OCI-LY3 (cell line): ENCODE results near the gene ACAP2.

Source experiments
- H2AFZ ChIP-seq: fragments of 200-600, 300-600 bp; shearing (Covaris generic); 2 replicates; pipeline ENCODE4 v1.6.0; 2014; ENCODE audit warnings: antibody characterized with exemption, low read depth, low read length
- H3K27ac ChIP-seq: fragments of 200-600, 300-600 bp; sonication (generic); 2 replicates; pipeline ENCODE4 v1.5.1; 2014; ENCODE audit warnings: mild to moderate bottlenecking, low read length, moderate library complexity, mixed read lengths
- H3K27me3 ChIP-seq: fragments of 200-600, 300-600 bp; sonication (generic); 2 replicates; pipeline ENCODE4 v1.6.1; 2014; ENCODE audit warnings: low read depth, low read length, mixed read lengths
- H3K36me3 ChIP-seq: fragments of 200-600, 300-600 bp; sonication (generic); replicated peaks from 2 replicates; pipeline ENCODE3; 2014; ENCODE audit warnings: low read depth, low read length, mixed read lengths
- H3K4me1 ChIP-seq: fragments of 300-600, 200-600 bp; sonication (generic); 2 replicates; pipeline ENCODE4 v1.6.1; 2014; ENCODE audit warnings: low read length, mixed read lengths
- H3K4me2 ChIP-seq: fragments of 200-600, 300-600 bp; sonication (generic); 2 replicates; pipeline ENCODE4 v1.6.1; 2014; ENCODE audit warnings: low read length, mixed read lengths
- H3K4me3 ChIP-seq: fragments of 300-600, 200-600 bp; sonication (generic); 2 replicates; pipeline ENCODE4 v1.5.1; 2014; ENCODE audit warnings: antibody characterized with exemption, mild to moderate bottlenecking, low read length, moderate library complexity
- H3K79me2 ChIP-seq: fragments of 300-600, 200-600 bp; shearing (Covaris generic); 2 replicates; pipeline ENCODE4 v1.6.1; 2014; ENCODE audit warnings: mild to moderate bottlenecking, low read length, mixed read lengths
- H3K9ac ChIP-seq: fragments of 300-600, 200-600 bp; shearing (Covaris generic); 2 replicates; pipeline ENCODE4 v1.6.0; 2014; ENCODE audit warnings: mild to moderate bottlenecking, low read length, moderate library complexity
- H3K9me3 ChIP-seq: fragments of 200-600, 300-600 bp; shearing (Covaris generic); 2 replicates; pipeline ENCODE4 v1.6.1; 2014; ENCODE audit warnings: low read length, mixed read lengths; ENCODE audit not compliant: insufficient read depth
- H4K20me1 ChIP-seq: fragments of 200-600, 300-600 bp; sonication (generic); 2 replicates; pipeline ENCODE4 v1.6.1; 2016; ENCODE audit warnings: low read length, mixed read lengths; ENCODE audit not compliant: insufficient read depth
- EZH2phosphoT487 ChIP-seq: fragments of 200-600 bp; shearing (Covaris generic); IDR thresholded peaks from 2 replicates; pipeline ENCODE4 v1.6.1; 2018; ENCODE audit warnings: antibody characterized with exemption, mixed run types, low read depth
- TF ChIP-seq, protein P1 (sequence below): fragments of 200-600, 300-600 bp; sonication (generic); IDR thresholded peaks from 2 replicates; pipeline ENCODE4 v1.5.1; 2014; ENCODE audit warnings: antibody characterized with exemption, low read length, low read depth

Gene ACAP2

DNA sequence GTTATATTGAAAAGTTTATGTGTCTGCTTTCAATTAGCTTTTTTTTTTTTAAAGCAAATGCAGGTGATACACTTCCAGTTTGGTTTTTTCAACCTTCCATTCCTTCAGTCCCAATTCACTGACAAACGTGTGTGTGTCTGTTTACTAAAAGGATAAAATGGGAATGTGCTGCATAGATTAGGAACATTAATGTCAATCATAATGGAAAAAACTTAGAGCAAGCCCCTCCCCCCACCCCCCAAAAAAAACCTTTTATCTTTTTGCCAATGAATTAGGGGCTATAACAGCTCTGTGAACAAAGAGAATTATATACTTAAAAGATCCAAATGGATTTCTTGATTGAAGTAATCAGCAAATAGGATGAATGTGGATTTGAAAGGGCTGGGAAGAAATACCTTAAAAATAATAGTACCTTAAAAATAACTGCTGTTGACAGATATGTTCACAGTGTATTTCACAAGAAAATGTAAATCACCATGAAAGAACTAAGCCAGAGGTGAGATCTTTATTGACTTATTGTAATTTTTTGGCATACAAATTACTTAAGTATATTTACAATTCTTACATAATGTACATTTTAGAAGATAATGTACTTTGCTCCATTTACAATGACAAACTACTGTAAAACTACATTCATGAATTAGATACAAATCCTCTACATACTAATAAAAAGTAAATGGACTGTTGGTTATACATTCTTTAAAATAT lies 168.4 kb downstream of the ACAP2 start:
- Histone ChIP-seq H3K27ac (no peak overlapping the region), H3K9ac (no peak overlapping the region), H3K36me3 (no peaks in the 10 kb centered on the region), H4K20me1 (peaks cover 7% of the 10 kb centered on the region), H3K4me3 (no peak overlapping the region), H3K27me3 (no peaks in the 10 kb centered on the region), H3K79me2 (peaks cover 12% of the 10 kb centered on the region), H3K4me2 (no peak overlapping the region), H3K9me3 (no peaks in the 10 kb centered on the region), H2AFZ (no peak overlapping the region), H3K4me1 (peaks cover 12% of the 10 kb centered on the region)
- TF ChIP-seq EZH2phosphoT487, result no peak
- TF ChIP-seq, protein P1, sequence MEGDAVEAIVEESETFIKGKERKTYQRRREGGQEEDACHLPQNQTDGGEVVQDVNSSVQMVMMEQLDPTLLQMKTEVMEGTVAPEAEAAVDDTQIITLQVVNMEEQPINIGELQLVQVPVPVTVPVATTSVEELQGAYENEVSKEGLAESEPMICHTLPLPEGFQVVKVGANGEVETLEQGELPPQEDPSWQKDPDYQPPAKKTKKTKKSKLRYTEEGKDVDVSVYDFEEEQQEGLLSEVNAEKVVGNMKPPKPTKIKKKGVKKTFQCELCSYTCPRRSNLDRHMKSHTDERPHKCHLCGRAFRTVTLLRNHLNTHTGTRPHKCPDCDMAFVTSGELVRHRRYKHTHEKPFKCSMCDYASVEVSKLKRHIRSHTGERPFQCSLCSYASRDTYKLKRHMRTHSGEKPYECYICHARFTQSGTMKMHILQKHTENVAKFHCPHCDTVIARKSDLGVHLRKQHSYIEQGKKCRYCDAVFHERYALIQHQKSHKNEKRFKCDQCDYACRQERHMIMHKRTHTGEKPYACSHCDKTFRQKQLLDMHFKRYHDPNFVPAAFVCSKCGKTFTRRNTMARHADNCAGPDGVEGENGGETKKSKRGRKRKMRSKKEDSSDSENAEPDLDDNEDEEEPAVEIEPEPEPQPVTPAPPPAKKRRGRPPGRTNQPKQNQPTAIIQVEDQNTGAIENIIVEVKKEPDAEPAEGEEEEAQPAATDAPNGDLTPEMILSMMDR, result no peak

DNA sequence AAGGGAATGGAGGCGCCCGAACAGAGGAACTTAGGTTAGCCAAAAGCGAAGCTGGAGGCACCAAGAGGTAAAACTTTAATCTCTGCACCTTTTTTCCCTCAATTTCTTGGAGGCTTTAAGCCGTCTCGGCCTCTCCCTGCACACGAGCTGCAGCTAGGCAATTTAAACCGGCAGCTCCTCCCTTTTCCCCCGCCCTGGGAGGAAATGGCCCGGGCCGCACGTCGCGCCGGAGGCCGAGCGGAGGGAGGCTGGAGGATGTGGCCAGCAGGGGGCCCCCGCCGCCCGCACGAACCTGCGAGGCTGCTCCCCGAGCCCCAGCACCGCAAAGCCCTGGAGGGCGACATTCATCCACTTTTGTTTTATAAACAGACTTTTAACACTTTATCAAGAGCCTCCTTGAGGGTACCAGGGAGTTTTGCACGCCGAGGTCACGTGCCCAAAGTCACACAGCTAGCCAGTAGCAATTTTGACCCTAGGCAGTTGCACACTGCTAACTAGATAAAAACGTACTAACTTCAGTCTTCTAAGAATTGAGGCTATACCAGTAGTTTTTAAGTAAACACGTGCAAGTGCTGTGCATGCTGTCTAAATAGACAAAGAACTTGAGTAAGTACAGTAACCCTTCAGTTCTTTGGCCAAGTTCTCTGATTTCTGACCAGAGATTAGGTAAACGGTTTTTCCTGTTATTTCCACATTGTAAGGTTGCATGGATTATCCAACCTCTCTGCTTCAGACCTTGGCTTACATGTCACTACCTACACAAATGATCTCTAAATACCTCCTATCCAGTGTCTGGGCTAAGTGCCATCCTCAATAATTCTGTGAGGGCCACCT lies 171.2 kb downstream of the ACAP2 start:
- no peak for TF ChIP-seq EZH2phosphoT487
- TF ChIP-seq, protein P1, result peak; percentile 97
- no peaks in the 10 kb centered on the region for H3K36me3 ChIP-seq
- H2AFZ ChIP-seq, result peak overlapping the region; percentile 95
- no peaks in the 10 kb centered on the region for H3K27me3 ChIP-seq
- H3K27ac ChIP-seq, result peak overlapping the region; percentile 65
- peaks cover 29% of the 10 kb centered on the region for H3K79me2 ChIP-seq
- peaks cover 13% of the 10 kb centered on the region for H4K20me1 ChIP-seq
- peaks cover 23% of the 10 kb centered on the region for H3K4me1 ChIP-seq
- peak overlapping the region; percentile 78 for H3K4me2 ChIP-seq
- peak overlapping the region; percentile 86 for H3K4me3 ChIP-seq
- peak overlapping the region; percentile 81 for H3K9ac ChIP-seq
- H3K9me3 ChIP-seq, result no peaks in the 10 kb centered on the region

DNA sequence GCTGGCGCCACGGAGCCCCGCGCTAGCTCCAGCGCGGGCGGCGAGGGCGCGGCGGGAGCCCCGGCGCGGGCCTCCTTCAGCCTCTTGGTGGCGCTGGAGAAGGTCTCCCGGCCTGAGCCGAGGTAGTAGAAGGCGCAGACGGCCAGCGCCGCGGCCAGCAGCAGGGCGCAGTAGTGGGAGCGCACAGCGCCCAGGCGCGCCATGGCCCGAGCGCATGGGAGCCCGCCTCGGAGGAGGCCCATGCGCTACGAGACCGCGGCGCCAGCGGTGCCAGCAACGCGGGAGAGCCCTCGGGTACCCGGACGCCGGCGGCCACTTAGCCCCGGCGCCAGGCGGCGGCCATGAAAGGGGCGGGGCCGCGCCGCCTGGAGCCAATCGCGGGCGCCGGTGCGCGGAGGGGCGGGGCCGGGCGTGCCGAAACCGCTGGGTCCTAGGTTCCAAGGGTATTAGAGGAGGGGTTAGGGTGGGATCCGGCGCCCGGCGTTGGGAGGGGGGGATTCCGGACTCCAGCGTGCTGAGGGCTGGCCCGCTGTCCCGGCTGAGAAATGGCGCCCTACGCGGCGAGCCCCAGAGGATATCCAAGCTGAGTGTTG lies 171.9 kb downstream of the ACAP2 start, which contains the start of gene XXYLT1:
Gene XXYLT1 (minus strand): TSS at position 343 of the 593 bp plus-strand sequence. CDS start 101 bp downstream, at position 242.
- peaks cover 23% of the 10 kb centered on the region for H3K4me1 ChIP-seq
- H3K9ac ChIP-seq, result peak within 1 kb of the TSS; percentile 81
- H3K4me2 ChIP-seq, result peak within 1 kb of the TSS; percentile 91
- peak within 1 kb of the TSS; percentile 86 for H3K4me3 ChIP-seq
- peaks cover 13% of the 10 kb centered on the region for H4K20me1 ChIP-seq
- H3K36me3 ChIP-seq, result no peaks in the 10 kb centered on the region
- no peaks in the 10 kb centered on the region for H3K27me3 ChIP-seq
- no peaks in the 10 kb centered on the region for H3K9me3 ChIP-seq
- H3K27ac ChIP-seq, result peak within 1 kb of the TSS; percentile 65
- H2AFZ ChIP-seq, result peak within 1 kb of the TSS; percentile 95
- no peak for TF ChIP-seq EZH2phosphoT487
- TF ChIP-seq, protein P1, result peak; percentile 57
- H3K79me2 ChIP-seq, result peaks cover 29% of the 10 kb centered on the region
